Kidney (tissue), 14 donors: ENCODE results near the gene N4BP2L1. TPM values are rescaled to one million over a fixed set of nuclear protein-coding genes. Genes with fewer than 3 reads are reported as not detected.

Source experiments
- DNase-seq, 5 donors: peaks; one replicate each; pipeline ENCODE4 v3.0.0-alpha.2; 2013 to 2020
- FAIRE-seq: peaks from 2 replicates; lab custom pipeline; 2012; peaks lifted over from hg19 to GRCh38; lab: Jason Lieb, UNC
- H3K27ac ChIP-seq, 2 donors: one replicate each; pipeline ENCODE4 v1.7.0; 2013; ENCODE audit warnings: low read depth in 2 of 2, low read length in 2 of 2, inconsistent platforms in 1 of 2
- H3K27me3 ChIP-seq: one replicate; pipeline ENCODE4 v1.7.1; 2013; ENCODE audit warnings: low read length, inconsistent platforms; ENCODE audit not compliant: control insufficient read depth, insufficient read depth
- H3K36me3 ChIP-seq, 3 donors: one replicate each; pipeline versions ENCODE4 v1.7.0 to v1.7.1; 2013; ENCODE audit warnings: low read length in 3 of 3, control low read depth in 1 of 3, inconsistent platforms in 1 of 3; ENCODE audit not compliant: insufficient read depth in 3 of 3, control insufficient read depth in 2 of 3
- H3K4me1 ChIP-seq, 3 donors: one replicate each; pipeline versions ENCODE4 v1.7.0 to v1.7.1; 2013; ENCODE audit warnings: low read length in 3 of 3, inconsistent platforms in 1 of 3, low read depth in 1 of 3; ENCODE audit not compliant: control insufficient read depth in 2 of 3, insufficient read depth in 2 of 3
- H3K4me3 ChIP-seq, 3 donors: one replicate each; pipeline versions ENCODE4 v1.7.0 to v1.8.1; 2013; ENCODE audit warnings: low read length in 3 of 3, control low read depth in 1 of 3, inconsistent platforms in 1 of 3
- H3K9ac ChIP-seq, 3 donors: one replicate each; pipeline versions ENCODE4 v1.7.0 to v1.7.1; 2013; ENCODE audit warnings: low read length in 3 of 3, control low read depth in 1 of 3, inconsistent platforms in 1 of 3
- H3K9me3 ChIP-seq, 3 donors: one replicate each; pipeline versions ENCODE4 v1.7.0 to v1.7.1; 2013; ENCODE audit warnings: low read length in 3 of 3, control low read depth in 1 of 3, inconsistent platforms in 1 of 3; ENCODE audit not compliant: control insufficient read depth in 2 of 3, insufficient read depth in 1 of 3
- CTCF ChIP-seq: IDR thresholded peaks from 3 replicates; pipeline ENCODE4 v1.5.1; 2012; ENCODE audit warnings: mild to moderate bottlenecking, moderate library complexity, borderline replicate concordance; ENCODE audit not compliant: insufficient read depth; ENCODE audit errors: extremely low read depth
- intact Hi-C: fragments of 100-400 bp; cut with DNase I; formaldehyde crosslinking; loops from one replicate; pipeline ENCODE4 v1.11.1; 2022
- polyA plus RNA-seq: library from polyadenylated mRNA; stranded (reverse); fragments of 350-450 nt; fragmentation: Illumina TruSeq; extraction: RNeasy Lipid Tissue Mini Kit (QIAGEN cat#74804); gene quantifications from one replicate; pipeline ENCODE4 v1.2.3, GENCODE V29; 2014; ENCODE audit warnings: low read depth, low replicate concordance; ENCODE audit not compliant: insufficient read depth
- total RNA-seq: library from RNA; stranded (reverse); fragmentation: NEBNext Ultra II Directional; extraction: Animal tissue kit (Norgen Biotek cat#: 25700); gene quantifications from one replicate; pipeline ENCODE4 v1.2.1, GENCODE V29; 2021
- donor health status: control.
- donor health status: control.
- donor health status: control.
- donor health status: control.
- donor health status: control.
- donor health status: DM: yes; HTN: yes; CAD: no.
- donor health status: Normal renal cell carcinoma (clear cell type).

Gene N4BP2L1
- total and polyA plus RNA-seq, 2 donors from 2014 or later = 10.1 to 14.5 TPM

GRCh38 chr13:32474999-32475792 is 47.3 kb upstream of the N4BP2L1 start:
- Histone ChIP-seq H3K36me3 (peaks cover 0 to 6% (median 0%) of the 10 kb centered on the region in 3 donors), H3K27ac (no peak overlapping the region), H3K9ac (no peak overlapping the region), H3K4me1 (peaks cover 0 to 2% (median 0%) of the 10 kb centered on the region in 3 donors), H3K4me3 (no peak overlapping the region), H3K9me3 (no peaks in the 10 kb centered on the region), H3K27me3 (no peaks in the 10 kb centered on the region)
- no peak for DNase-seq
- no peak for FAIRE-seq
- intact Hi-C loops = no loop called here
- no peak for TF ChIP-seq CTCF

GRCh38 chr13:32473650-32474049 is 45.7 kb upstream of the N4BP2L1 start:
- no peak for TF ChIP-seq CTCF
- H3K27me3 ChIP-seq = no peaks in the 10 kb centered on the region

GRCh38 chr13:32472194-32472621 is 44.3 kb upstream of the N4BP2L1 start:
- H3K9me3 ChIP-seq = no peaks in the 10 kb centered on the region
- no peak for FAIRE-seq
- H3K4me3 ChIP-seq = no peak overlapping the region
- H3K36me3 ChIP-seq = peaks cover 0 to 6% (median 3%) of the 10 kb centered on the region in 3 donors
- TF ChIP-seq CTCF = no peak
- peaks cover 0 to 2% (median 0%) of the 10 kb centered on the region in 3 donors for H3K4me1 ChIP-seq
- H3K9ac ChIP-seq = no peak overlapping the region
- H3K27me3 ChIP-seq = no peaks in the 10 kb centered on the region
- H3K27ac ChIP-seq = peak overlapping the region in 1 of 2 donors; percentile 47
- intact Hi-C loops = no loop called here
- no peak for DNase-seq

More at GRCh38 chr13:32473650-32474049, 45.7 kb upstream of the N4BP2L1 start:
- Histone ChIP-seq H3K36me3 (peaks cover 0 to 6% (median 3%) of the 10 kb centered on the region in 3 donors), H3K4me1 (peaks cover 0 to 2% (median 0%) of the 10 kb centered on the region in 3 donors), H3K9me3 (no peaks in the 10 kb centered on the region), H3K4me3 (no peak overlapping the region), H3K9ac (no peak overlapping the region), H3K27ac (no peak overlapping the region)
- no peak for DNase-seq
- intact Hi-C loops = no loop called here
- FAIRE-seq = no peak
